ENCODE results near the gene CHFR. TPM values are rescaled to one million over a fixed set of nuclear protein-coding genes. Genes with fewer than 3 reads are reported as not detected.

Gene CHFR
- total and polyA plus RNA-seq, 9 of the 15 experiments (the other 6 are each of a cell fraction or from before 2014, with no cell fraction given), result 0.61 to 33.9 (median 19.3) TPM

DNA sequence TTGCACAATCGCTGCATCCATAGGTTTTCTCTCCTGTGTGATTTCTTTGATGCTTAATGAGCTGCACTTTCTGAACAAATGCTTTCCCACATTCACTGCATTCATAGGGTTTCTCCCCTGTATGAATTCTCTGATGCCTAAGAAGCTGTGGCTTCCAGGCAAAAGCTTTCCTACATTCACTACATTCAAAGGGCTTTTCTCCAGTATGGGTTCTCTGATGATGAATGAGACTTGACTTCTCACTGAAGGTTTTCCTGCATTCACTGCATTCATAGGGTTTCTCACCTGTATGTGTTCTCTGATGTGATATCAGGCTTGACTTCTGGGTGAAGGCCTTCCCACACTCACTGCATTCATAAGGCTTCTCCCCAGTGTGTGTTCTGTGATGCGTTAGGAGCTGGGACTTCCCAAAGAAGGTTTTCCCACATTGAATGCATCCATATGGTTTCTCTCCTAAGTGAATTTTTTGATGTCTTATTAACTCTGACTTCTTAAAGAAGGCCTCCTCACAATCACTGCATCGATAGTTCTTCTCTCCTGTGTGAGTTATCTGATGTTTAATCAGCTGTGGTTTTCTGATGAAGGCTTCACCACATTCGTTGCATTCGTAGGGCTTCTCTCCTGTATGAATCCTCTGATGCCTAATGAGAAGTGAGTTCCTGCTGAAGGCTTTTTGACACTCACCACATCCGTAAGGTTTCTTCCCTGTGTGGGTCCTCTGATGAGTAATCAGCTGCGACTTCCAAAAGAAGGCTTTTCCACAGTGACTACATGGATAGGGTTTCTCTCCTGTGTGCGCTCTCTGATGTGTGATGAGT, 38.4 kb upstream of the CHFR start (continued):
- TF ChIP-seq, protein P1, sequence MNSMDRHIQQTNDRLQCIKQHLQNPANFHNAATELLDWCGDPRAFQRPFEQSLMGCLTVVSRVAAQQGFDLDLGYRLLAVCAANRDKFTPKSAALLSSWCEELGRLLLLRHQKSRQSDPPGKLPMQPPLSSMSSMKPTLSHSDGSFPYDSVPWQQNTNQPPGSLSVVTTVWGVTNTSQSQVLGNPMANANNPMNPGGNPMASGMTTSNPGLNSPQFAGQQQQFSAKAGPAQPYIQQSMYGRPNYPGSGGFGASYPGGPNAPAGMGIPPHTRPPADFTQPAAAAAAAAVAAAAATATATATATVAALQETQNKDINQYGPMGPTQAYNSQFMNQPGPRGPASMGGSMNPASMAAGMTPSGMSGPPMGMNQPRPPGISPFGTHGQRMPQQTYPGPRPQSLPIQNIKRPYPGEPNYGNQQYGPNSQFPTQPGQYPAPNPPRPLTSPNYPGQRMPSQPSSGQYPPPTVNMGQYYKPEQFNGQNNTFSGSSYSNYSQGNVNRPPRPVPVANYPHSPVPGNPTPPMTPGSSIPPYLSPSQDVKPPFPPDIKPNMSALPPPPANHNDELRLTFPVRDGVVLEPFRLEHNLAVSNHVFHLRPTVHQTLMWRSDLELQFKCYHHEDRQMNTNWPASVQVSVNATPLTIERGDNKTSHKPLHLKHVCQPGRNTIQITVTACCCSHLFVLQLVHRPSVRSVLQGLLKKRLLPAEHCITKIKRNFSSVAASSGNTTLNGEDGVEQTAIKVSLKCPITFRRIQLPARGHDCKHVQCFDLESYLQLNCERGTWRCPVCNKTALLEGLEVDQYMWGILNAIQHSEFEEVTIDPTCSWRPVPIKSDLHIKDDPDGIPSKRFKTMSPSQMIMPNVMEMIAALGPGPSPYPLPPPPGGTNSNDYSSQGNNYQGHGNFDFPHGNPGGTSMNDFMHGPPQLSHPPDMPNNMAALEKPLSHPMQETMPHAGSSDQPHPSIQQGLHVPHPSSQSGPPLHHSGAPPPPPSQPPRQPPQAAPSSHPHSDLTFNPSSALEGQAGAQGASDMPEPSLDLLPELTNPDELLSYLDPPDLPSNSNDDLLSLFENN (IDR thresholded peaks at IDR 0.05; ENCODE audit: low read depth in 2 of 2, low read length in 2 of 2), result no peak
- no peak for TF ChIP-seq ESRRB (CRISPR knock-in tag; IDR thresholded peaks at IDR 0.05; ENCODE audit: borderline replicate concordance)
- TF ChIP-seq KHSRP (IDR thresholded peaks at IDR 0.05), result no peak
- TF ChIP-seq FOXA3 (CRISPR knock-in tag; conservative IDR thresholded peaks at IDR 0.05 in 1 of 2, IDR thresholded peaks at IDR 0.05 in 1 of 2), result no peak
- no peak for TF ChIP-seq PML (IDR thresholded peaks at IDR 0.05; ENCODE audit: low read length)
- no peak for TF ChIP-seq ERF (CRISPR knock-in tag; IDR thresholded peaks at IDR 0.05)
- no peak for TF ChIP-seq CCNT2 (IDR thresholded peaks at IDR 0.05; ENCODE audit: borderline replicate concordance, extremely low read depth, insufficient read length, low read depth, low read length)
- TF ChIP-seq POLR2A (conservative IDR thresholded peaks at IDR 0.05), result no peak
- no peak for TF ChIP-seq PHTF2 (CRISPR knock-in tag; IDR thresholded peaks at IDR 0.05)
- TF ChIP-seq ZNF75A (CRISPR knock-in tag; IDR thresholded peaks at IDR 0.05), result peak; percentile 80
- 0 out of 2 replicates have a peak, but pooled peaks have one; percentile 14 for TF ChIP-seq XRCC3 (IDR thresholded peaks at IDR 0.05)

All from K562 (cell line).